ENCODE results near the gene PPP1R12C.
A peak's percentile ranks its signal among the peaks of the same experiment; 100 is the strongest.

PPP1R12C gene

DNA sequence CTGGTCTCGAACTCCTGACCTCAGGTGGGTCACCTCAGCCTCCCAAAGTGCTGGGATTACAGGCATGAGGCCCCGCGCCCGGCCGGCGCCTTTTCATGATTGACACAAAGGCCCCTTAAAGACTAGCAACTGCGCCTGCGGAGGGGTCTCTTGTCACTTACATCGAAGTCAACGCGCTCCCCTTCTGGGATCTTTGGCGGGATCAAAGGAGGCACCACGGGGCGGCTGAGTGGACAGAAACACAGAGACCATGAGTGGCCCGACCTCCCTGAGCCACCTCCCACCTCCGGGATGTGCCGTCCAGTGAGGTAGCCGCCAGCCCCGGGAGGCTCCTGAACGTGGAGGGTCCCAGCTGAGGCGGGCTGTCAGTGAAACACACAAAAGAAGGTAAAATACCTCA, 24.3 kb upstream of the PPP1R12C start:
- no peak for DNase-seq (ENCODE audit: low read depth, low spot score)
- H3K9me3 ChIP-seq (ENCODE audit: insufficient read depth, low read length) = no peaks in the 10 kb centered on the region
- H3K27me3 ChIP-seq (ENCODE audit: insufficient read depth, insufficient read length) = no peaks in the 10 kb centered on the region
- peaks cover 5% of the 10 kb centered on the region for H3K4me1 ChIP-seq (ENCODE audit: insufficient read depth, insufficient read length)
- no peak overlapping the region for H3K9ac ChIP-seq (ENCODE audit: insufficient read length, low read depth)
- TF ChIP-seq YY1 (IDR thresholded peaks at IDR 0.05; ENCODE audit: insufficient read depth, insufficient read length) (no peak), ZNF274 (IDR thresholded peaks at IDR 0.05; ENCODE audit: low read depth, low read length) (no peak), SUZ12 (IDR thresholded peaks at IDR 0.05; ENCODE audit: extremely low read depth, insufficient read depth, insufficient read length) (no peak)
- H3K4me3 ChIP-seq (ENCODE audit: insufficient read length, low read depth) = no peak overlapping the region
- peaks cover 11% of the 10 kb centered on the region for H3K36me3 ChIP-seq (ENCODE audit: insufficient read depth, insufficient read length, low read length)

DNA sequence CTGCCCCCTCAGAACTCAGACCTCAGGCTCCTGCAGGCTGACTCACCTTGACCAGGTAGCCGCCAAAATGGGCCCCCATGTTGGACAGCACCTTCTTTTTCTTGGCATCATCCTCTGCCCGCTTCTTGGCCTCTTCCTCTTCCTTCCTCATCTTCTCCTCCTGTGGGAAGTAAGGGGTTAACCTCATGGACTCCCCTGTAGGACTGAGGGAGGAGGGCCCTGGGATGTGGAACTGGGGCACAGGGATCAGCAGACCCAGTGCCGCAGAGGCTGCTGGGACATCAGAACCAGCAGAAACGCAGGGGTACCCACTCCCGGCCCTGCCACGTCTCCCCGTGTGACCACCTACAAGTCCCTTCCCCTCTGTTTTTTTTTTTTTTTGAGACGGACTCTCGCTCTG, 20.5 kb upstream of the PPP1R12C start:
- no peaks in the 10 kb centered on the region for H3K27me3 ChIP-seq (ENCODE audit: insufficient read depth, insufficient read length)
- no peaks in the 10 kb centered on the region for H3K9me3 ChIP-seq (ENCODE audit: insufficient read depth, low read length)
- no peak for TF ChIP-seq ZNF274 (IDR thresholded peaks at IDR 0.05; ENCODE audit: low read depth, low read length)
- no peak for TF ChIP-seq YY1 (IDR thresholded peaks at IDR 0.05; ENCODE audit: insufficient read depth, insufficient read length)
- no peak for TF ChIP-seq SUZ12 (IDR thresholded peaks at IDR 0.05; ENCODE audit: extremely low read depth, insufficient read depth, insufficient read length)
- peaks cover 29% of the 10 kb centered on the region for H3K36me3 ChIP-seq (ENCODE audit: insufficient read depth, insufficient read length, low read length)
- H3K9ac ChIP-seq (ENCODE audit: insufficient read length, low read depth) = no peak overlapping the region
- no peak overlapping the region for H3K4me3 ChIP-seq (ENCODE audit: insufficient read length, low read depth)
- DNase-seq (ENCODE audit: low read depth, low spot score) = no peak
- peaks cover 10% of the 10 kb centered on the region for H3K4me1 ChIP-seq (ENCODE audit: insufficient read depth, insufficient read length)

DNA sequence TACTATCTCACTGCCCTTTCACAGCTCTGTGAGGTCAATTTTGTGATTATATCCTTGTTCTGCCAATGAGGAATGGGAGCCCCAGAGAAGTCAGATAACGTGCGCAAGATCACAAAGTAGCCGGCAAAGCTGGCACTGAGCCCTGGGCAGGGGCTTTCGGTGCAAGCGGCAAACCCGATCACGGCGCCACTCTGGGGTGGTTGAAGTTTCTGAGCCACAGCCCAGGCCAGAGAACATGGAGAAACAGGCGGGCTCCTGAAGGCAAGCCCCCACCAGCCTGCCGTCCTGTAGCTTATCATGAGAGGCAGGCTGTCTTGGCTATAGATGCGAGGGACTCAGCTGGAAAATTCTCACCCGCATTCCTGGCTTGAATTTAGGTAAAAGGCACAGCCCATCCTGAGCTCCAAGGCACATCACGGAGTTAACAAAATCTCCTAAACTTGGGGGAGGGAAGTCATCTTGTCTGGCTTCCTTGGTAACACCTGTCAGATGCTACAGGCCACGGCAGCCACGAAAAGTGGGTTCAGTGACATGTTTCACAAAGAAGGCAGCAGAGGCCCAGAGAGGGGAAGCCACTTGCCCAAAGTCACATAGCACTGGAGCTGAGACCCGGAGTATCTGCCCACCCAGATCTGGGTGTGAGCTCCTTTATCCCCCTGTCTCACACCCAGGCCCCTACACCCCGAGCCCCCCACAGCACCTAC, 19.1 kb upstream of the PPP1R12C start:
- no peak for TF ChIP-seq SUZ12 (IDR thresholded peaks at IDR 0.05; ENCODE audit: extremely low read depth, insufficient read depth, insufficient read length)
- no peak for TF ChIP-seq ZNF274 (IDR thresholded peaks at IDR 0.05; ENCODE audit: low read depth, low read length)
- TF ChIP-seq YY1 (IDR thresholded peaks at IDR 0.05; ENCODE audit: insufficient read depth, insufficient read length) = no peak
- no peak for DNase-seq (ENCODE audit: low read depth, low spot score)
- H3K4me1 ChIP-seq (ENCODE audit: insufficient read depth, insufficient read length) = peaks cover 10% of the 10 kb centered on the region
- no peaks in the 10 kb centered on the region for H3K9me3 ChIP-seq (ENCODE audit: insufficient read depth, low read length)
- H3K27me3 ChIP-seq (ENCODE audit: insufficient read depth, insufficient read length) = no peaks in the 10 kb centered on the region
- no peak overlapping the region for H3K4me3 ChIP-seq (ENCODE audit: insufficient read length, low read depth)
- H3K36me3 ChIP-seq (ENCODE audit: insufficient read depth, insufficient read length, low read length) = peaks cover 36% of the 10 kb centered on the region
- no peak overlapping the region for H3K9ac ChIP-seq (ENCODE audit: insufficient read length, low read depth)

DNA sequence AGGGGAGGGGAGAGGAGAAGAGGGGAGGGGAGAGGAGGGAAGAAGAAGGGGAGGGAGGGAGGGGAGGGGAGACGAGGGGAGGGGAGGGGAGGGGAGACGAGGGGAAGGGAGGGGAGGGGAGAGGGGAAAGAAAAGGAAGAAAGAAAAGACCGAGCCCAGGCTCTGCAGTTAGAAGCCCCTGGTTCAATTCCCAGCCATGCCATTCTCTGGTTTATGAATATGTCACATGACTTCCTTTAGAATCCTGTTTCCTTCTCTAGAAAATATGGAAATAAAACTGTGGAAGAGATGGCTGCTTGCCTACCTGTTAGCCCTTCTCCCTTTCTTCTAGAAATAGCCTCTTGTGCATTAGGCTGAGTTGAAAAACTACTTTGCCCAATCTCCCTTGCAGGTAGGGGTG, 17.3 kb upstream of the PPP1R12C start:
- no peaks in the 10 kb centered on the region for H3K9me3 ChIP-seq (ENCODE audit: insufficient read depth, low read length)
- no peak for TF ChIP-seq YY1 (IDR thresholded peaks at IDR 0.05; ENCODE audit: insufficient read depth, insufficient read length)
- no peak for TF ChIP-seq ZNF274 (IDR thresholded peaks at IDR 0.05; ENCODE audit: low read depth, low read length)
- TF ChIP-seq SUZ12 (IDR thresholded peaks at IDR 0.05; ENCODE audit: extremely low read depth, insufficient read depth, insufficient read length) = no peak
- H3K4me3 ChIP-seq (ENCODE audit: insufficient read length, low read depth) = no peak overlapping the region
- H3K27me3 ChIP-seq (ENCODE audit: insufficient read depth, insufficient read length) = no peaks in the 10 kb centered on the region
- H3K36me3 ChIP-seq (ENCODE audit: insufficient read depth, insufficient read length, low read length) = peaks cover 31% of the 10 kb centered on the region
- DNase-seq (ENCODE audit: low read depth, low spot score) = no peak
- H3K9ac ChIP-seq (ENCODE audit: insufficient read length, low read depth) = no peak overlapping the region
- peaks cover 6% of the 10 kb centered on the region for H3K4me1 ChIP-seq (ENCODE audit: insufficient read depth, insufficient read length)

DNA sequence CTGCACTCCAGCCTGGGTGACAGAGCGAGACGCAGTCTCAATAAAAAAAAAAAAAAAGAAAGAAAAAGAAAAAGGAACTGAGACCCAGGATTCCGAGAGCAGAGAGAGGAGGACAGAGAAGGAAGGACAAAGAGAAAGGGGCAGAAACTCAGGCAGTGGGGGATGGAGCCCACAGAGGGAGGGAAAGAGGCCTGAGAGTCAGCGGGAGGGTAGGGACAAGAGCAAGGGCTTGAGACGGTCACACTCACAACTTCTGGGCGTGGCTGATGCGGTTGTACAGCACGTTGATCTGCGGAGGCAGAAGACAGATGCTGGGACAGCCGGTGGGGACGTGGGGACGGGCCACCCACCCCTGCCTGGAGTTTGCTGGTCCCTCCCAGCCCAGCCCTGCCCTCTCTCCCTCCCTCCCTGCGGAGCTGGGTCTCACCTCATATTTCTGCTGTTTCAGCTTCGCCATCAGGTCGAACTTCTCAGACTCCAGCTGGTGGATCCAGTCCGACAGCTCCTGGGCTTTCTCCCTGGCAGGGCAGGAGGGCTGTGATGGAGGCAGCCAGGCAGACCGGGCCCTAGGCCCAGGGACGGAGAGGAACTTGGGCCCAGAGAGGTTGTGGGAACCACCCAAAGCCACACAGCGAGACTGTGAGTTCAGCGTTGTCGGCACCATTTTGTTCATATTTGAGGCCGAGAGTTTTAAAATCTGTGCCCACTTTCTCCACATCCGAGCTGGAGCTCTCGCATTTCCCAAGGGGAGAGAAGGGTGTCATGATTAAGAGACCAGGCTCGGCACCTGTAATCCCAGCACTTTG, 16.4 kb upstream of the PPP1R12C start:
- Histone ChIP-seq H3K4me3 (ENCODE audit: insufficient read length, low read depth) (no peak overlapping the region), H3K4me1 (ENCODE audit: insufficient read depth, insufficient read length) (peaks cover 6% of the 10 kb centered on the region), H3K36me3 (ENCODE audit: insufficient read depth, insufficient read length, low read length) (peaks cover 31% of the 10 kb centered on the region), H3K9ac (ENCODE audit: insufficient read length, low read depth) (peak overlapping the region; percentile 21), H3K9me3 (ENCODE audit: insufficient read depth, low read length) (no peaks in the 10 kb centered on the region), H3K27me3 (ENCODE audit: insufficient read depth, insufficient read length) (no peaks in the 10 kb centered on the region)
- no peak for TF ChIP-seq YY1 (IDR thresholded peaks at IDR 0.05; ENCODE audit: insufficient read depth, insufficient read length)
- no peak for TF ChIP-seq ZNF274 (IDR thresholded peaks at IDR 0.05; ENCODE audit: low read depth, low read length)
- no peak for TF ChIP-seq SUZ12 (IDR thresholded peaks at IDR 0.05; ENCODE audit: extremely low read depth, insufficient read depth, insufficient read length)
- no peak for DNase-seq (ENCODE audit: low read depth, low spot score)

DNA sequence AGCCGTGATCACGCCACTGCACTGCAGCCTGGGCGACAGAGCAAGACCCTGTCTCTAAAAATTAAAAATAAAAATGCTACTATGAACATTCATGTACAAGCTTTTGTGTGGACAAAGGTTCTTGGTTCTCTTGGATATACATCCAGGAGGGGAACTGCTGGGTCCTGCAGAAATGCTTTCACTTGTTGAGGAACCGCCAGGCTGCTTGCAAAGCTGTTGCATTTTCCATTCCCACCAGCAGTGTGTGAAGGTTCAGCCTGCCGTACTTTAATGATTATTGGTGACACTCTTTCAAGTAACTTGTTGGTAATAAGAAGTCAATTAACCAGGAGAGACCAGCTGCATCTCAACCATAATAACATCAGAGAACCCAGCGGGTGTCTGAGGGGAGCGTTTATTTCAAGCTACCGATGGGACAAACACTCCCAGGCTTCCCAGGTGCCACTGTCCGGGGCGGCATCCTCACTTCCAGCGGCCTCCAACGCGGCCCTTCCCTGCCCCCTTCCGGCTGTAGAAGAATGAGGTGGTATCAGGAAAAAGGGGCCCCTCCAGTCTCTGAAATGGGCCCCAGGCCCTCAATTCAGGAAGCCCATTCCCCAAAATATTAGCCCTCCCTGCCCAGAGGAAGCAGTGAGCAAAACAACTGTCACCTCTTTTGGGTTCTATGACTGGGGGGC, 15.2 kb upstream of the PPP1R12C start:
- no peak for DNase-seq (ENCODE audit: low read depth, low spot score)
- Histone ChIP-seq H3K9ac (ENCODE audit: insufficient read length, low read depth) (no peak overlapping the region), H3K27me3 (ENCODE audit: insufficient read depth, insufficient read length) (no peaks in the 10 kb centered on the region)

DNA sequence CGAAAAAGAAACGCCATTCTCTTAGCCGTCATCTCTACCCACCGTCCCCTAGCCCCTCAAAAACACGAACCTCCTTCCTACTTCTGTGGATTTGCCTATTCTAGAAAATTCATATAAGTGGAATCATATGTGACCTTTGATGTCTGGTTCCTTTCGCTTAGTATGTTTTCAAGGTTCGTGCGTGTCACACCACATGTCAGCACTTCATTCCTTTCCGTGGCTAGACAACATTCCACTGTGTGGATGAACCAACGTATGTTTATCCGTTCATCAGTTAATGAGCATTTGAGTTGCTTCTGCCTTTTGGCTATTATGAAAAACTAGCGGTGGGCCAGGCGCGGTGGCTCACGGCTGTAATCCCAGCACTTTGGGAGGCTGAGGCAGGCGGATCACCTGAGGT, 14.0 kb upstream of the PPP1R12C start:
- Histone ChIP-seq H3K27me3 (ENCODE audit: insufficient read depth, insufficient read length) (no peaks in the 10 kb centered on the region), H3K36me3 (ENCODE audit: insufficient read depth, insufficient read length, low read length) (peaks cover 26% of the 10 kb centered on the region)
- TF ChIP-seq ZNF274 (IDR thresholded peaks at IDR 0.05; ENCODE audit: low read depth, low read length) (no peak), YY1 (IDR thresholded peaks at IDR 0.05; ENCODE audit: insufficient read depth, insufficient read length) (no peak), SUZ12 (IDR thresholded peaks at IDR 0.05; ENCODE audit: extremely low read depth, insufficient read depth, insufficient read length) (no peak)

More for the DNA sequence above, 15.2 kb upstream of the PPP1R12C start:
- H3K4me1 ChIP-seq (ENCODE audit: insufficient read depth, insufficient read length) = peaks cover 6% of the 10 kb centered on the region
- no peak overlapping the region for H3K4me3 ChIP-seq (ENCODE audit: insufficient read length, low read depth)
- TF ChIP-seq SUZ12 (IDR thresholded peaks at IDR 0.05; ENCODE audit: extremely low read depth, insufficient read depth, insufficient read length) (no peak), ZNF274 (IDR thresholded peaks at IDR 0.05; ENCODE audit: low read depth, low read length) (no peak), YY1 (IDR thresholded peaks at IDR 0.05; ENCODE audit: insufficient read depth, insufficient read length) (no peak)
- peaks cover 31% of the 10 kb centered on the region for H3K36me3 ChIP-seq (ENCODE audit: insufficient read depth, insufficient read length, low read length)
- H3K9me3 ChIP-seq (ENCODE audit: insufficient read depth, low read length) = no peaks in the 10 kb centered on the region

More for the DNA sequence above, 14.0 kb upstream of the PPP1R12C start:
- Histone ChIP-seq H3K4me3 (ENCODE audit: insufficient read length, low read depth) (no peak overlapping the region), H3K9ac (ENCODE audit: insufficient read length, low read depth) (no peak overlapping the region), H3K9me3 (ENCODE audit: insufficient read depth, low read length) (no peaks in the 10 kb centered on the region), H3K4me1 (ENCODE audit: insufficient read depth, insufficient read length) (peaks cover 6% of the 10 kb centered on the region)
- DNase-seq (ENCODE audit: low read depth, low spot score) = no peak
